ENCODE results near the gene LIN28B.

Gene LIN28B

GRCh38 chr6:105112577-105112976 is 155.7 kb downstream of the LIN28B start:
- H3K4me3 ChIP-seq (ENCODE audit: low read length) = no peak overlapping the region
- TF ChIP-seq ZNF274 (IDR thresholded peaks at IDR 0.05; ENCODE audit: low read depth, low read length) = no peak

- H3K4me3 ChIP-seq (ENCODE audit: low read length) = no peak overlapping the region
- TF ChIP-seq ZNF274 (IDR thresholded peaks at IDR 0.05; ENCODE audit: low read depth, low read length) = no peak
Observed at GRCh38 chr6:105113422-105113821, 156.5 kb downstream of the LIN28B start.

GRCh38 chr6:105116150-105116549 is 159.2 kb downstream of the LIN28B start:
- H3K4me3 ChIP-seq (ENCODE audit: low read length) = no peak overlapping the region
- no peak for TF ChIP-seq ZNF274 (IDR thresholded peaks at IDR 0.05; ENCODE audit: low read depth, low read length)

GRCh38 chr6:105120570-105120969 is 163.7 kb downstream of the LIN28B start:
- no peak overlapping the region for H3K4me3 ChIP-seq (ENCODE audit: low read length)
- no peak for TF ChIP-seq ZNF274 (IDR thresholded peaks at IDR 0.05; ENCODE audit: low read depth, low read length)

GRCh38 chr6:105121981-105122380 is 165.1 kb downstream of the LIN28B start:
- TF ChIP-seq ZNF274 (IDR thresholded peaks at IDR 0.05; ENCODE audit: low read depth, low read length) = no peak

GRCh38 chr6:105122717-105123116 is 165.8 kb downstream of the LIN28B start:
- H3K4me3 ChIP-seq (ENCODE audit: low read length) = no peak overlapping the region
- TF ChIP-seq ZNF274 (IDR thresholded peaks at IDR 0.05; ENCODE audit: low read depth, low read length) = no peak

More at GRCh38 chr6:105121981-105122380, 165.1 kb downstream of the LIN28B start:
- H3K4me3 ChIP-seq (ENCODE audit: low read length) = no peak overlapping the region
